Right atrium auricular region (tissue), 2 donors: ENCODE data around the gene SMYD3. TPM values are rescaled to one million over a fixed set of nuclear protein-coding genes. Genes with fewer than 3 reads are reported as not detected.

ENCODE experiments used
- DNase-seq: peaks from one replicate; pipeline ENCODE4 v3.0.0-alpha.2; 2019; ENCODE audit warnings: low spot score
- H3K27ac ChIP-seq, 2 donors: fragments of 200-600 bp; sonication (generic); 1 replicate in 1 of 2; 2 replicates in 1 of 2; pipeline ENCODE4 v1.5.1; 2016 to 2019
- H3K27me3 ChIP-seq, 2 donors: fragments of 200-600 bp; sonication (generic); one replicate each; pipeline versions ENCODE4 v1.5.1 to v1.6.0; 2017 to 2019
- H3K36me3 ChIP-seq: fragments of 200-600 bp; sonication (generic); one replicate; pipeline ENCODE4 v1.5.1; 2016
- H3K4me1 ChIP-seq, 2 donors: fragments of 200-600 bp; sonication (generic); one replicate each; pipeline versions ENCODE4 v1.5.1 to v1.6.0; 2017 to 2019
- H3K4me3 ChIP-seq, 2 donors: fragments of 200-600 bp; sonication (generic); 1 replicate in 1 of 2; 2 replicates in 1 of 2; pipeline ENCODE4 v1.5.1; 2017 to 2019; ENCODE audit warnings: mild to moderate bottlenecking in 1 of 2, moderate library complexity in 1 of 2
- H3K9me3 ChIP-seq, 2 donors: fragments of 200-600 bp; sonication (generic); one replicate each; pipeline ENCODE4 v1.5.1; 2019
- total RNA-seq, 2 donors: library from RNA; depleted of rRNA; stranded (reverse); fragments of >200 nt; gene quantifications; one replicate each; pipeline ENCODE4 v1.1.0, GENCODE V29; 2016
- TF ChIP-seq, protein P1 (sequence below), 2 donors: fragments of 200-600 bp; sonication (generic); IDR thresholded peaks; one replicate each; pipeline ENCODE4 v1.5.1; 2019; ENCODE audit warnings: antibody characterized with exemption in 2 of 2

The SMYD3 gene
- total RNA-seq, 2 donors from 2014 or later: 7.9 to 8.5 TPM

DNA sequence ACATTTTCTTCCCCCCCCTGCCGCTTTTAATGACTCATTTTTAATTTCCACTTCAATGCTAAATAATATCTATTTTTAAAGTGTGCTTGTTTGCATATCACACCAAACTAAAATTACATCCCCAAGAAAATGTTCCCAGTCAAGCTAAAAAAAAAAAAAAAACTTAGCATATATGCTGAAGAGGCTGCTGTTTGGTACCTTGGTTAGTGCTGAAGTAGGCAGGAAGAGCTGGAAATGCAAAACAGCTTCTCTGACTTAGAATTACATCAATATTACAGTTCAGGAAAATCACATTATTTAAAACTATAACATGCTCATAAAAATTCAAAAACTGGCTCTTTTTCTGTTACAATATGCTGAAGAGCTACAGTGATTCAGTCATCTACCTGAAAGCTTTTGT is 372.3 kb downstream of the SMYD3 start:
- no peaks in the 10 kb centered on the region for H3K4me1 ChIP-seq
- no peak for DNase-seq
- H3K9me3 ChIP-seq: no peaks in the 10 kb centered on the region
- no peak overlapping the region for H3K4me3 ChIP-seq
- H3K27me3 ChIP-seq: no peaks in the 10 kb centered on the region
- no peak overlapping the region for H3K27ac ChIP-seq
- no peaks in the 10 kb centered on the region for H3K36me3 ChIP-seq
- TF ChIP-seq, protein P1, sequence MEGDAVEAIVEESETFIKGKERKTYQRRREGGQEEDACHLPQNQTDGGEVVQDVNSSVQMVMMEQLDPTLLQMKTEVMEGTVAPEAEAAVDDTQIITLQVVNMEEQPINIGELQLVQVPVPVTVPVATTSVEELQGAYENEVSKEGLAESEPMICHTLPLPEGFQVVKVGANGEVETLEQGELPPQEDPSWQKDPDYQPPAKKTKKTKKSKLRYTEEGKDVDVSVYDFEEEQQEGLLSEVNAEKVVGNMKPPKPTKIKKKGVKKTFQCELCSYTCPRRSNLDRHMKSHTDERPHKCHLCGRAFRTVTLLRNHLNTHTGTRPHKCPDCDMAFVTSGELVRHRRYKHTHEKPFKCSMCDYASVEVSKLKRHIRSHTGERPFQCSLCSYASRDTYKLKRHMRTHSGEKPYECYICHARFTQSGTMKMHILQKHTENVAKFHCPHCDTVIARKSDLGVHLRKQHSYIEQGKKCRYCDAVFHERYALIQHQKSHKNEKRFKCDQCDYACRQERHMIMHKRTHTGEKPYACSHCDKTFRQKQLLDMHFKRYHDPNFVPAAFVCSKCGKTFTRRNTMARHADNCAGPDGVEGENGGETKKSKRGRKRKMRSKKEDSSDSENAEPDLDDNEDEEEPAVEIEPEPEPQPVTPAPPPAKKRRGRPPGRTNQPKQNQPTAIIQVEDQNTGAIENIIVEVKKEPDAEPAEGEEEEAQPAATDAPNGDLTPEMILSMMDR (IDR thresholded peaks at IDR 0.05): no peak

DNA sequence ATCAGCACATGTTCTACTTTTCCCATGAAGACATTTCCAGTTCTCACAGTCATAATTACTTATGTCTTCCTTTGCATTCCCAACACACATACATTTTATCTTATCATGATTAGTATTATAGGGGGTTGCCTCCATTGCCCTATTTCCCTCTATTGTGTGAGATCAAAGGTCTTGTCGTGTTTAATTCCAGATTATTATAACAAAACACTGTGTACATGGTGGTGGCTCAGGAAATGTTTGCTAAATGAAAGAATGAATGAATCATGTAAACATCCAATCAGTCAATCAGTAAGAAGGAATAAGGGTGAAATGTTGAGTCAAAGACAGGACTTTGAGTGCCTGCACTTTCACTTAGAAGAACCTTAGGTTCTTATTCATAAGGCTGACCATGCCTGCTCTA is 376.0 kb downstream of the SMYD3 start:
- no peaks in the 10 kb centered on the region for H3K9me3 ChIP-seq
- no peak overlapping the region for H3K27ac ChIP-seq
- H3K27me3 ChIP-seq: no peaks in the 10 kb centered on the region
- no peaks in the 10 kb centered on the region for H3K36me3 ChIP-seq
- H3K4me1 ChIP-seq: no peaks in the 10 kb centered on the region
- TF ChIP-seq, protein P1 (IDR thresholded peaks at IDR 0.05): no peak
- no peak for DNase-seq
- H3K4me3 ChIP-seq: no peak overlapping the region

DNA sequence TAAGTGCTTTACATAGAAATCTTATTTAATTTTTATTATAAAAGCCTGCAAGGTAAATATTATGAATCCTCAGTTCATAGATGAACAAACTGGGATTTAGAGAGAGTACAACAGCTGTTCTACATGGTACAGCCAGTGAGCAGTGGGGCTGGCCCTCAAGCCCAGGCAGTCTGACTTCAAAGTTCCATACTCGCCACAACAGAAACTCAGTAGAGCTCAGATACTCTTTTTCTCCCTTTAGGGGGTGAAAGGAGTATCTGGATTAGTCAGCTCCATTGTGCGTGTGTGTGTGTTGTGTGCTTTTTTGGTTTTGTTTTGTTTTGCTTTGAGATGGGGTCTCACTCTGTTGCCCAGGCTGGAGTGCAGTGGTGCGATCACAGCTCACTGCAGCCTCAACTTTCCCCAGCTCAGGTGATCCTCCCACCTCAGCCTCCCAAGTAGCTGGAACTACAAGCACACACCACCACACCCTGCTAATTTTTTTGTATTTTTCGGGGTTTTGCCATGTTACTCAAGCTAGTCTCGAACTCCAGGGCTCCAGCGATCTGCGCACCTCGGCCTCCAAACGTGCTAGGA is 378.5 kb downstream of the SMYD3 start:
- Histone ChIP-seq H3K4me1 (no peaks in the 10 kb centered on the region), H3K4me3 (no peak overlapping the region), H3K27me3 (no peaks in the 10 kb centered on the region), H3K27ac (no peak overlapping the region), H3K9me3 (no peaks in the 10 kb centered on the region), H3K36me3 (no peaks in the 10 kb centered on the region)
- no peak for DNase-seq
- TF ChIP-seq, protein P1 (IDR thresholded peaks at IDR 0.05): no peak

DNA sequence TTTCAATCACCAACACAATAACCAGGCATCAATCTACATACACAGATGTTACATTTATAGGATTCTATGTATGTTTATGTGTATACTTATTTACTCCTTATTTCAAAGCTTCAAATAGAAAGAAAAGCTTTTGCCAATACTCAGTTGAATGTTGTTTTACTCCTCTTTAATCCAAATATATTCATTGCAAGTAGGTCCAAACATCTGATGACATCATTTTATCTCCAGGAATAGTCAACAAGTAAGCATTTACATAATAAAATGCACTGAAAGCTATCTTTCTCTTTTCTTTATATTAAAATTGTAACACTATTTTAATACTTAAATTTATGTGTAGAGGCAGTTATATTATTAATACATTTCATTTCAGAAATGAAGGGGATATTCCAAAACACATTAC is 380.5 kb downstream of the SMYD3 start:
- DNase-seq: no peak
- Histone ChIP-seq H3K27ac (no peak overlapping the region), H3K27me3 (no peaks in the 10 kb centered on the region), H3K9me3 (no peaks in the 10 kb centered on the region), H3K4me1 (no peaks in the 10 kb centered on the region), H3K4me3 (no peak overlapping the region), H3K36me3 (no peaks in the 10 kb centered on the region)
- TF ChIP-seq, protein P1 (IDR thresholded peaks at IDR 0.05): no peak

DNA sequence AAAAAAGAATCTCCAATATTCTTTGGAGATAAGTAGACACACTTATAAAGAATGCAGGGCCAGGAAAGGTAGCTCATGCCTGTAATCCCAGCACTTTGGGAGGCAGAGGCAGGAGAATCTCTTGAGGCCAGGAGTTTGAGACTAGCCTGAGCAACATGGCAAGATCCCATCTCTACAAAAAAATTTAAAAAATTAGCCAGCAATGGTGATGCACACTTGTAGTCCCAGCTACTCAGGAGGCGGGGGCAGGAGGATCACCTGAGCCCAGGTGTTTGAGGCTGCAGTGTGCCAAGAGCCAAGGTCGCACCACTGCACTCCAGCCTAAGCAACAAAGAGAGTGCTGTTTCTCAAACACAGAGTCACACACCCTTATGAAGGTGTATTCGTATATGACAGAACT is 385.0 kb downstream of the SMYD3 start:
- H3K4me1 ChIP-seq: no peaks in the 10 kb centered on the region
- TF ChIP-seq, protein P1 (IDR thresholded peaks at IDR 0.05): no peak
- H3K4me3 ChIP-seq: no peak overlapping the region
- no peak for DNase-seq
- H3K9me3 ChIP-seq: no peaks in the 10 kb centered on the region
- no peaks in the 10 kb centered on the region for H3K36me3 ChIP-seq
- no peak overlapping the region for H3K27ac ChIP-seq
- H3K27me3 ChIP-seq: no peaks in the 10 kb centered on the region

DNA sequence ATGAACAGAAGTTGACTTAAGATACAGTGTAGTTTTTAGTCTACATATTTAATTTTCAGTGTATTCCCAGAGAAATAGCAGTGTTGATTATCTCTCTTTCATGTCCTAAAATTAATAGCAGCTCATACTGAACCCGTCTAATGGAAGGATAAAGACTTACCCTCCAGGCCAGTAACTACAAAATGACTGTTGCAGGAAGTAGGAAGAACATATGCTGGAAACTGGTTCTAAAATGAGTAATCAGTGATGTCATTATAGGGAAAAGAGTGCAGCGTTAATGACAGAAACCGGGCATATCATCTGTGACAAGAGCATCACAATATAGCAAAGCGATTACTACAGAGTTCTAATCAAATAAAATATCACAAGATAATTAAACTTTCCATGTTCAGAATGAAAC is 385.5 kb downstream of the SMYD3 start:
- Histone ChIP-seq H3K27ac (no peak overlapping the region), H3K36me3 (no peaks in the 10 kb centered on the region), H3K9me3 (no peaks in the 10 kb centered on the region), H3K4me3 (no peak overlapping the region), H3K27me3 (no peaks in the 10 kb centered on the region), H3K4me1 (no peaks in the 10 kb centered on the region)
- TF ChIP-seq, protein P1 (IDR thresholded peaks at IDR 0.05): no peak
- no peak for DNase-seq
